ENCODE results near the gene TIMM17A.

DNA sequence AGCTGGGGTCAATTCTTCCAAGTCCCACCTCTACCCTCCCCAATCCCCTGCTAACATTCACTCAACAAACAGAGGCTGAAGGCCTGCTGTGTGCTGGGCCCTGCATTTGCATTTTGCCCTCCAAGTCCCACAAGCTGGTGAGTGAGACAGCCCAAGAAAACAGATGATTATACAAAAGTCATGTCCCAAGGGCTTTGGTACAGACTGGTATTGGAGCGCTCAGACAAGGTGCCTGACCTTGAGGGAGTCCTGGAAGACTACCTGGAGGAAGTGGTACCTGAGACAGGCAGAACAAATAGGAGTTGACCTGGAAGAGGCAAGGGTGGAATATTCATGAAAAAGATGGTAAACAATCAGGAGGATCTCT, 13.2 kb upstream of the TIMM17A start:
- TF ChIP-seq, protein P1, sequence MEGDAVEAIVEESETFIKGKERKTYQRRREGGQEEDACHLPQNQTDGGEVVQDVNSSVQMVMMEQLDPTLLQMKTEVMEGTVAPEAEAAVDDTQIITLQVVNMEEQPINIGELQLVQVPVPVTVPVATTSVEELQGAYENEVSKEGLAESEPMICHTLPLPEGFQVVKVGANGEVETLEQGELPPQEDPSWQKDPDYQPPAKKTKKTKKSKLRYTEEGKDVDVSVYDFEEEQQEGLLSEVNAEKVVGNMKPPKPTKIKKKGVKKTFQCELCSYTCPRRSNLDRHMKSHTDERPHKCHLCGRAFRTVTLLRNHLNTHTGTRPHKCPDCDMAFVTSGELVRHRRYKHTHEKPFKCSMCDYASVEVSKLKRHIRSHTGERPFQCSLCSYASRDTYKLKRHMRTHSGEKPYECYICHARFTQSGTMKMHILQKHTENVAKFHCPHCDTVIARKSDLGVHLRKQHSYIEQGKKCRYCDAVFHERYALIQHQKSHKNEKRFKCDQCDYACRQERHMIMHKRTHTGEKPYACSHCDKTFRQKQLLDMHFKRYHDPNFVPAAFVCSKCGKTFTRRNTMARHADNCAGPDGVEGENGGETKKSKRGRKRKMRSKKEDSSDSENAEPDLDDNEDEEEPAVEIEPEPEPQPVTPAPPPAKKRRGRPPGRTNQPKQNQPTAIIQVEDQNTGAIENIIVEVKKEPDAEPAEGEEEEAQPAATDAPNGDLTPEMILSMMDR (IDR thresholded peaks at IDR 0.05; ENCODE audit: control extremely low read depth in 1 of 3, insufficient read depth in 1 of 3, low read depth in 1 of 3, low read length in 3 of 3): no peak
- TF ChIP-seq SIN3A (conservative IDR thresholded peaks at IDR 0.05 in 1 of 2, IDR thresholded peaks at IDR 0.05 in 1 of 2; ENCODE audit: low read depth in 1 of 2, low read length in 2 of 2): no peak
- TF ChIP-seq POLR2AphosphoS5 (IDR thresholded peaks at IDR 0.05; ENCODE audit: low read depth, low read length): no peak
- TF ChIP-seq POLR2A (IDR thresholded peaks at IDR 0.05; ENCODE audit: control extremely low read depth in 1 of 2, low read depth in 2 of 2, low read length in 2 of 2): no peak
- TF ChIP-seq RAD21 (IDR thresholded peaks at IDR 0.05 in 1 of 2, conservative IDR thresholded peaks at IDR 0.05 in 1 of 2; ENCODE audit: low read depth in 2 of 2, low read length in 2 of 2): no peak
- no peak for TF ChIP-seq JUND (IDR thresholded peaks at IDR 0.05; ENCODE audit: low read length)
- TF ChIP-seq, protein P2, sequence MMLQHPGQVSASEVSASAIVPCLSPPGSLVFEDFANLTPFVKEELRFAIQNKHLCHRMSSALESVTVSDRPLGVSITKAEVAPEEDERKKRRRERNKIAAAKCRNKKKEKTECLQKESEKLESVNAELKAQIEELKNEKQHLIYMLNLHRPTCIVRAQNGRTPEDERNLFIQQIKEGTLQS (IDR thresholded peaks at IDR 0.05; ENCODE audit: insufficient read depth, low read depth, low read length): no peak
- no peak for TF ChIP-seq GABPA (IDR thresholded peaks at IDR 0.05; ENCODE audit: borderline replicate concordance, insufficient read depth, low read length)
- TF ChIP-seq TAF1 (IDR thresholded peaks at IDR 0.05; ENCODE audit: low read depth, low read length): no peak
- TF ChIP-seq TBP (IDR thresholded peaks at IDR 0.05; ENCODE audit: low read depth, low read length): no peak; the same call in 1 of the 2 replicates
- TF ChIP-seq ASH2L (IDR thresholded peaks at IDR 0.05; ENCODE audit: low read length): peak; percentile 15
- no peak; the same call in 1 of the 2 replicates for TF ChIP-seq CREB1 (IDR thresholded peaks at IDR 0.05)
- no peak for TF ChIP-seq POU5F1 (IDR thresholded peaks at IDR 0.05; ENCODE audit: low read depth, low read length)
